WTC11 (cell line): ENCODE data around the gene FBLN7. TPM values are rescaled to one million over a fixed set of nuclear protein-coding genes. Genes with fewer than 3 reads are reported as not detected.

Experiments used
- AFF4 ChIP-seq: sonication (generic); formaldehyde crosslinking; IDR thresholded peaks from 2 replicates; pipeline ENCODE4 v1.8.1; 2023; ENCODE audit warnings: mild to moderate bottlenecking, missing genetic modification reagents, borderline replicate concordance
- ATF1 ChIP-seq: sonication (generic); formaldehyde crosslinking; IDR thresholded peaks from 2 replicates; pipeline ENCODE4 v1.8.1; 2023; ENCODE audit warnings: mild to moderate bottlenecking, moderate library complexity, missing genetic modification reagents
- ATF2 ChIP-seq: sonication (generic); formaldehyde crosslinking; IDR thresholded peaks from 2 replicates; pipeline ENCODE4 v1.8.1; 2022; ENCODE audit warnings: low read depth, missing genetic modification reagents, borderline replicate concordance
- ETV6 ChIP-seq: sonication (generic); formaldehyde crosslinking; IDR thresholded peaks from 2 replicates; pipeline ENCODE4 v1.8.1; 2022; ENCODE audit warnings: mild to moderate bottlenecking, missing genetic modification reagents
- HMGXB4 ChIP-seq: sonication (generic); formaldehyde crosslinking; IDR thresholded peaks from 2 replicates; pipeline ENCODE4 v1.8.1; 2023; ENCODE audit warnings: mild to moderate bottlenecking, moderate library complexity, missing genetic modification reagents
- IRF1 ChIP-seq: sonication (generic); formaldehyde crosslinking; IDR thresholded peaks from 2 replicates; pipeline ENCODE4 v1.8.0; 2023; ENCODE audit warnings: missing genetic modification reagents
- IRF2 ChIP-seq: sonication (generic); formaldehyde crosslinking; IDR thresholded peaks from 2 replicates; pipeline ENCODE4 v1.8.0; 2022; ENCODE audit warnings: low read depth, missing genetic modification reagents, borderline replicate concordance
- KAT7 ChIP-seq: sonication (generic); formaldehyde crosslinking; IDR thresholded peaks from 2 replicates; pipeline ENCODE4 v1.8.1; 2023; ENCODE audit warnings: missing genetic modification reagents, mild to moderate bottlenecking, borderline replicate concordance
- NR1H2 ChIP-seq: sonication (generic); formaldehyde crosslinking; IDR thresholded peaks from 2 replicates; pipeline ENCODE4 v1.9.0; 2021; ENCODE audit warnings: mild to moderate bottlenecking, moderate library complexity, missing genetic modification reagents
- RELA ChIP-seq: sonication (generic); formaldehyde crosslinking; IDR thresholded peaks from 2 replicates; pipeline ENCODE4 v1.8.1; 2022; ENCODE audit warnings: missing genetic modification reagents, mild to moderate bottlenecking, borderline replicate concordance
- ZBTB21 ChIP-seq: sonication (generic); formaldehyde crosslinking; IDR thresholded peaks from 2 replicates; pipeline ENCODE4 v1.8.1; 2023; ENCODE audit warnings: mild to moderate bottlenecking, missing genetic modification reagents, borderline replicate concordance
- ZNF138 ChIP-seq: sonication (generic); formaldehyde crosslinking; conservative IDR thresholded peaks from 2 replicates; pipeline ENCODE4 v1.8.1; 2022; ENCODE audit warnings: mild to moderate bottlenecking, moderate library complexity, missing genetic modification reagents
- ZNF232 ChIP-seq: sonication (generic); formaldehyde crosslinking; IDR thresholded peaks from 2 replicates; pipeline ENCODE4 v1.8.0; 2022; ENCODE audit warnings: mild to moderate bottlenecking, missing genetic modification reagents
- total RNA-seq: library from RNA; stranded (reverse); gene quantifications from 3 replicates; pipeline ENCODE4 v1.2.3, GENCODE V29; 2021
- TF ChIP-seq, protein P1 (sequence below): sonication (generic); formaldehyde crosslinking; IDR thresholded peaks from 2 replicates; pipeline ENCODE4 v1.8.0; 2023; ENCODE audit warnings: missing genetic modification reagents, mild to moderate bottlenecking, borderline replicate concordance
- TF ChIP-seq, protein P2 (sequence below): sonication (generic); formaldehyde crosslinking; IDR thresholded peaks from 2 replicates; pipeline ENCODE4 v1.8.1; 2022; ENCODE audit warnings: mild to moderate bottlenecking, missing genetic modification reagents, moderate library complexity, borderline replicate concordance
- TF ChIP-seq, protein P3 (sequence below): fragments of 250-450 bp; sonication (Bioruptor Pico); IDR thresholded peaks from 2 replicates; pipeline ENCODE4 v1.8.0; 2021; ENCODE audit warnings: mild to moderate bottlenecking
- TF ChIP-seq, protein P4 (sequence below): sonication (generic); formaldehyde crosslinking; IDR thresholded peaks from 2 replicates; pipeline ENCODE4 v1.8.0; 2022; ENCODE audit warnings: mild to moderate bottlenecking, missing genetic modification reagents

The FBLN7 gene
- total RNA-seq, 1 experiment from 2014 or later: 0.55 TPM

DNA sequence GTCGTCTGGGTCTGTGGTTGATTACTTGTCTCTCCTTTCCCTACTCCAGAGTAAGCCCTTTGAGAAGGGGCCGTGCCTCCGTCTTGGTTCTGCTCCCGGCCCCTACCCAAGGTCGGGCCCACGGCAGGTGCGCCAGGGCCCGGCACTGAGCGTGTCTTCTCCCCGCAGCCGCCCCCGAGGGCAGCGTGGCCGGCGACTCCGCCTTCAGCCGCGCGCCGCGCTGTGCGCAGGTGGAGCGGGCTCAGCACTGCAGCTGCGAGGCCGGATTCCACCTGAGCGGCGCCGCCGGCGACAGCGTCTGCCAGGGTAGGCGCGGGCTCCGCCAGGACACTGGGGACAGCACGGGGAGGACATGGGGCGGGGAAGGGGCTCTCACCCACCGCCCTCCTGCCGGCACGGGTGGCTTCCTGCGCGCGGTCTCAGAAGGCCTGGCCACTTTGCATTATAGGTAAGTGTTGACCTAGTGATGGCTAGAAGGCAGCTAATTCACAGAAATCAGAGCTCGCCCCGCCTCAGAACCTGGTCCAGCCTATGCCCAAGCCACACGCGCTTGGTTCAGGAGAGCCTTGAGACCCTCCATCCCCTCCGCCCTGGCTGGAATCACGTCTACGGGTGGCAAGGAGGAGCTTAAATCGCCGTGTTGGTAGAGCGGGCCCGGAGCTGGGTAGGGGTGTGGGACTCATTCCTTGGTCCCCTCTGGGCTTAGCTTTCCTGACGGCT is 43.5 kb downstream of the FBLN7 start (continued):
- TF ChIP-seq, protein P1, sequence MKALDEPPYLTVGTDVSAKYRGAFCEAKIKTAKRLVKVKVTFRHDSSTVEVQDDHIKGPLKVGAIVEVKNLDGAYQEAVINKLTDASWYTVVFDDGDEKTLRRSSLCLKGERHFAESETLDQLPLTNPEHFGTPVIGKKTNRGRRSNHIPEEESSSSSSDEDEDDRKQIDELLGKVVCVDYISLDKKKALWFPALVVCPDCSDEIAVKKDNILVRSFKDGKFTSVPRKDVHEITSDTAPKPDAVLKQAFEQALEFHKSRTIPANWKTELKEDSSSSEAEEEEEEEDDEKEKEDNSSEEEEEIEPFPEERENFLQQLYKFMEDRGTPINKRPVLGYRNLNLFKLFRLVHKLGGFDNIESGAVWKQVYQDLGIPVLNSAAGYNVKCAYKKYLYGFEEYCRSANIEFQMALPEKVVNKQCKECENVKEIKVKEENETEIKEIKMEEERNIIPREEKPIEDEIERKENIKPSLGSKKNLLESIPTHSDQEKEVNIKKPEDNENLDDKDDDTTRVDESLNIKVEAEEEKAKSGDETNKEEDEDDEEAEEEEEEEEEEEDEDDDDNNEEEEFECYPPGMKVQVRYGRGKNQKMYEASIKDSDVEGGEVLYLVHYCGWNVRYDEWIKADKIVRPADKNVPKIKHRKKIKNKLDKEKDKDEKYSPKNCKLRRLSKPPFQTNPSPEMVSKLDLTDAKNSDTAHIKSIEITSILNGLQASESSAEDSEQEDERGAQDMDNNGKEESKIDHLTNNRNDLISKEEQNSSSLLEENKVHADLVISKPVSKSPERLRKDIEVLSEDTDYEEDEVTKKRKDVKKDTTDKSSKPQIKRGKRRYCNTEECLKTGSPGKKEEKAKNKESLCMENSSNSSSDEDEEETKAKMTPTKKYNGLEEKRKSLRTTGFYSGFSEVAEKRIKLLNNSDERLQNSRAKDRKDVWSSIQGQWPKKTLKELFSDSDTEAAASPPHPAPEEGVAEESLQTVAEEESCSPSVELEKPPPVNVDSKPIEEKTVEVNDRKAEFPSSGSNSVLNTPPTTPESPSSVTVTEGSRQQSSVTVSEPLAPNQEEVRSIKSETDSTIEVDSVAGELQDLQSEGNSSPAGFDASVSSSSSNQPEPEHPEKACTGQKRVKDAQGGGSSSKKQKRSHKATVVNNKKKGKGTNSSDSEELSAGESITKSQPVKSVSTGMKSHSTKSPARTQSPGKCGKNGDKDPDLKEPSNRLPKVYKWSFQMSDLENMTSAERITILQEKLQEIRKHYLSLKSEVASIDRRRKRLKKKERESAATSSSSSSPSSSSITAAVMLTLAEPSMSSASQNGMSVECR (CRISPR knock-in tag): peak; percentile 96
- peak; percentile 90 for TF ChIP-seq ZBTB21 (CRISPR knock-in tag)
- peak; percentile 96 for TF ChIP-seq IRF1 (CRISPR knock-in tag)
- 0 out of 2 replicates have a peak, but pooled peaks have one; percentile 58 for TF ChIP-seq ATF1 (CRISPR knock-in tag)
- TF ChIP-seq ETV6: peak; percentile 96
- TF ChIP-seq KAT7 (CRISPR knock-in tag): peak; percentile 94; the same call in 1 of the 2 replicates
- TF ChIP-seq, protein P2, sequence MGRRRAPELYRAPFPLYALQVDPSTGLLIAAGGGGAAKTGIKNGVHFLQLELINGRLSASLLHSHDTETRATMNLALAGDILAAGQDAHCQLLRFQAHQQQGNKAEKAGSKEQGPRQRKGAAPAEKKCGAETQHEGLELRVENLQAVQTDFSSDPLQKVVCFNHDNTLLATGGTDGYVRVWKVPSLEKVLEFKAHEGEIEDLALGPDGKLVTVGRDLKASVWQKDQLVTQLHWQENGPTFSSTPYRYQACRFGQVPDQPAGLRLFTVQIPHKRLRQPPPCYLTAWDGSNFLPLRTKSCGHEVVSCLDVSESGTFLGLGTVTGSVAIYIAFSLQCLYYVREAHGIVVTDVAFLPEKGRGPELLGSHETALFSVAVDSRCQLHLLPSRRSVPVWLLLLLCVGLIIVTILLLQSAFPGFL: peak; percentile 66; the same call in 1 of the 2 replicates
- TF ChIP-seq ATF2 (CRISPR knock-in tag): peak; percentile 73; the same call in 1 of the 2 replicates
- TF ChIP-seq HMGXB4: peak; percentile 68; the same call in 1 of the 2 replicates
- TF ChIP-seq IRF2: peak; percentile 56; the same call in 1 of the 2 replicates
- peak; percentile 93; the same call in 1 of the 2 replicates for TF ChIP-seq AFF4
- TF ChIP-seq, protein P3, sequence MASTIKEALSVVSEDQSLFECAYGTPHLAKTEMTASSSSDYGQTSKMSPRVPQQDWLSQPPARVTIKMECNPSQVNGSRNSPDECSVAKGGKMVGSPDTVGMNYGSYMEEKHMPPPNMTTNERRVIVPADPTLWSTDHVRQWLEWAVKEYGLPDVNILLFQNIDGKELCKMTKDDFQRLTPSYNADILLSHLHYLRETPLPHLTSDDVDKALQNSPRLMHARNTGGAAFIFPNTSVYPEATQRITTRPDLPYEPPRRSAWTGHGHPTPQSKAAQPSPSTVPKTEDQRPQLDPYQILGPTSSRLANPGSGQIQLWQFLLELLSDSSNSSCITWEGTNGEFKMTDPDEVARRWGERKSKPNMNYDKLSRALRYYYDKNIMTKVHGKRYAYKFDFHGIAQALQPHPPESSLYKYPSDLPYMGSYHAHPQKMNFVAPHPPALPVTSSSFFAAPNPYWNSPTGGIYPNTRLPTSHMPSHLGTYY (CRISPR knock-in tag): no peak
- TF ChIP-seq, protein P4, sequence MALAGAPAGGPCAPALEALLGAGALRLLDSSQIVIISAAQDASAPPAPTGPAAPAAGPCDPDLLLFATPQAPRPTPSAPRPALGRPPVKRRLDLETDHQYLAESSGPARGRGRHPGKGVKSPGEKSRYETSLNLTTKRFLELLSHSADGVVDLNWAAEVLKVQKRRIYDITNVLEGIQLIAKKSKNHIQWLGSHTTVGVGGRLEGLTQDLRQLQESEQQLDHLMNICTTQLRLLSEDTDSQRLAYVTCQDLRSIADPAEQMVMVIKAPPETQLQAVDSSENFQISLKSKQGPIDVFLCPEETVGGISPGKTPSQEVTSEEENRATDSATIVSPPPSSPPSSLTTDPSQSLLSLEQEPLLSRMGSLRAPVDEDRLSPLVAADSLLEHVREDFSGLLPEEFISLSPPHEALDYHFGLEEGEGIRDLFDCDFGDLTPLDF (CRISPR knock-in tag): peak; percentile 97
- TF ChIP-seq RELA (CRISPR knock-in tag): peak; percentile 97
- TF ChIP-seq ZNF232 (CRISPR knock-in tag): peak; percentile 95
- 0 out of 2 replicates have a peak, but pooled peaks have one; percentile 29 for TF ChIP-seq NR1H2
- 0 out of 2 replicates have a peak, but pooled peaks have one; percentile 89 for TF ChIP-seq ZNF138
